HL-60 (cell line): ENCODE data around the gene MKLN1.

Experiments
- DNase-seq, 2 experiments: peaks; one replicate each; pipeline ENCODE4 v3.0.0-alpha.2; 2010 to 2020; ENCODE audit warnings: low read depth in 1 of 2, low spot score in 1 of 2
- H3K27ac ChIP-seq: fragments of 250-450 bp; sonication (Bioruptor Pico); replicated peaks from 2 replicates; pipeline ENCODE4 v1.5.1; 2020; ENCODE audit warnings: mild to moderate bottlenecking, moderate library complexity
- H3K27me3 ChIP-seq: fragments of 250-450 bp; sonication (Bioruptor Pico); 2 replicates; pipeline ENCODE4 v1.5.1; 2021; ENCODE audit warnings: mild to moderate bottlenecking, moderate library complexity; ENCODE audit not compliant: insufficient read depth, poor library complexity, severe bottlenecking
- H3K4me3 ChIP-seq: replicated peaks from 2 replicates; pipeline ENCODE4 v1.5.1; 2011; ENCODE audit warnings: mild to moderate bottlenecking, control low read depth, low read length; ENCODE audit not compliant: insufficient read depth
- CTCF ChIP-seq: IDR thresholded peaks from one replicate; pipeline ENCODE4 v1.5.1; 2011; ENCODE audit warnings: low read length, control low read depth, inconsistent platforms; ENCODE audit not compliant: insufficient read depth
- GABPA ChIP-seq: IDR thresholded peaks from 2 replicates; pipeline ENCODE4 v1.6.1; 2012; ENCODE audit warnings: low read depth
- POLR2AphosphoS5 ChIP-seq: IDR thresholded peaks from 2 replicates; pipeline ENCODE4 v1.6.1; 2012; ENCODE audit warnings: low read depth
- REST ChIP-seq: IDR thresholded peaks from 2 replicates; pipeline ENCODE4 v1.6.1; 2012; ENCODE audit warnings: low read depth; ENCODE audit not compliant: insufficient replicate concordance
- SPI1 ChIP-seq: IDR thresholded peaks from 2 replicates; pipeline ENCODE4 v1.6.1; 2012; ENCODE audit warnings: low read depth, mild to moderate bottlenecking, borderline replicate concordance

MKLN1 gene

GRCh38 chr7:131391145-131391544, 63.5 kb downstream of the MKLN1 start:
- TF ChIP-seq SPI1 (no peak), REST (no peak), CTCF (no peak), POLR2AphosphoS5 (no peak), GABPA (no peak)

DNA sequence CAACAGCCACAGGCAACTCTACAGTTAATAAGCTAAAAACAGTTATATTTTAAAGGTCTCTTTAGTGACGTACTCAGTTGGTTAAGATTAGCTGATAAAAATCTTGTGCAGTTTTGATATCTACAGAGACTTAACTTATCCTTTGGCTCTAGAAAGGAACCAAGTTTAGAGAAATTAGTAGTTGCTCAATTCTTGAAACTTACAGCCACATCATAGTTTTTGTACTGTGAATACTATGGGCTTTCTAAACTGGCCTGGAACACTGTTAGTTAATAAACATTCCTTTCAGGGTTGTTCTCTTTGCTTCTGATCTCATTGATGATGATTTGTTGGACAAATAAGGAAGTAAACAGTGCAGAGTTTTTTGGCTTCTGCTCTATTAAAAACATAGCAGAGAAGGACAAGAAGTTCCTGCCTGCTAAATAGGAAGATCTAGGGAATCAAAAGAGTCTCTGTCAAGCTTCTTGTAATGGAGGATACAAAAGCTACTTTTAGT, 73.1 kb downstream of the MKLN1 start:
- Histone ChIP-seq H3K27me3 (no peaks in the 10 kb centered on the region), H3K4me3 (no peak overlapping the region), H3K27ac (no peak overlapping the region)
- no peak for TF ChIP-seq POLR2AphosphoS5
- TF ChIP-seq CTCF = no peak
- TF ChIP-seq REST = no peak
- TF ChIP-seq GABPA = no peak
- TF ChIP-seq SPI1 = no peak
- no peak for DNase-seq

More at GRCh38 chr7:131391145-131391544, 63.5 kb downstream of the MKLN1 start:
- Histone ChIP-seq H3K27me3 (no peaks in the 10 kb centered on the region), H3K4me3 (no peak overlapping the region), H3K27ac (no peak overlapping the region)
- DNase-seq = no peak

DNA sequence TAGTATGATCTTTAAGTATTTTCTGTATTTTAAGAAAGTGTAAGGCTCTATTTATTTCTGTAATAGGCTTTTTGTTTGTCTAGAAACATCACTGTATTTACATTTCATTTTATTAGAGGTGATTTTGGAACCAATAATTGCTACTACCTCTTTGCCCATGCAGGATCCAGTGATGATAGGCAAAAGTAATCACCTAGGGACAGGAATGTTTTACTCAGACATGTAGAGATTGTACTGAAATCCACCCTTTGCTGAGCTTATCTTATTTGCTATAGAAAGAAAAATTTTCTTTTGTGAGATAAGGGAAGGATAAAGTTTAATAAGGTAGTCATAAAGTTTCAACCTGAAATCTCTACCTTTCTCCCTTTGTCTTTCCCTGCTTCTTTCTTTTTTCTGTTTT, 73.5 kb downstream of the MKLN1 start:
- Histone ChIP-seq H3K27me3 (no peaks in the 10 kb centered on the region), H3K4me3 (no peak overlapping the region), H3K27ac (no peak overlapping the region)
- DNase-seq = no peak
- TF ChIP-seq REST (no peak), GABPA (no peak), POLR2AphosphoS5 (no peak), CTCF (no peak), SPI1 (no peak)
